WTC11 (cell line): ENCODE measurements around the gene PRRC2B. TPM values are rescaled to one million over a fixed set of nuclear protein-coding genes. Genes with fewer than 3 reads are reported as not detected.
A peak's percentile ranks its signal among the peaks of the same experiment; 100 is the strongest.

ENCODE experiments used
- ATAC-seq: fragments of 200-7000 bp; cut with Tn5 transposase; 2 replicates; pipeline ENCODE4 v1.10.0; 2021; ENCODE audit warnings: mild to moderate bottlenecking, moderate library complexity
- CTCF ChIA-PET: fragments of 300-600 bp; sonication (Branson Sonifier 250); formaldehyde crosslinking; loops from one replicate; lab custom pipeline; 2021; ENCODE audit warnings: antibody characterized with exemption; lab: Charles Lee
- POLR2A ChIA-PET: fragments of 350-600 bp; sonication (Branson Sonifier 250); formaldehyde crosslinking; loops from one replicate; lab custom pipeline; 2021; ENCODE audit warnings: antibody characterized with exemption; lab: Charles Lee
- DNase-seq: peaks from one replicate; pipeline ENCODE4 v3.0.0; 2021; ENCODE audit warnings: low spot score
- H3K27ac Mint-ChIP-seq: 2 replicates; pipeline ENCODE4 v1.8.0; 2021; ENCODE audit warnings: mixed read lengths
- H3K27me3 Mint-ChIP-seq: 2 replicates; pipeline ENCODE4 v1.8.0; 2021; ENCODE audit warnings: low read depth, mild to moderate bottlenecking, moderate library complexity, mixed read lengths
- H3K36me3 Mint-ChIP-seq: 2 replicates; pipeline ENCODE4 v1.8.0; 2021; ENCODE audit warnings: mixed read lengths
- H3K4me1 Mint-ChIP-seq: 2 replicates; pipeline ENCODE4 v1.8.0; 2022; ENCODE audit warnings: mixed read lengths
- H3K4me3 Mint-ChIP-seq: 2 replicates; pipeline ENCODE4 v1.8.0; 2021; ENCODE audit warnings: mild to moderate bottlenecking, moderate library complexity, mixed read lengths
- H3K9me3 Mint-ChIP-seq: 2 replicates; pipeline ENCODE4 v1.8.0; 2021; ENCODE audit warnings: mixed read lengths
- ARID4B ChIP-seq: sonication (generic); formaldehyde crosslinking; IDR thresholded peaks from 2 replicates; pipeline ENCODE4 v1.8.0; 2023; ENCODE audit warnings: missing genetic modification reagents, mild to moderate bottlenecking, borderline replicate concordance
- ATF3 ChIP-seq: sonication (generic); formaldehyde crosslinking; conservative IDR thresholded peaks from 2 replicates; pipeline ENCODE4 v1.8.1; 2022; ENCODE audit warnings: mild to moderate bottlenecking, missing genetic modification reagents
- CREM ChIP-seq: sonication (generic); formaldehyde crosslinking; IDR thresholded peaks from 2 replicates; pipeline ENCODE4 v1.8.1; 2022; ENCODE audit warnings: mild to moderate bottlenecking, missing genetic modification reagents, moderate library complexity
- ERG ChIP-seq: fragments of 250-450 bp; sonication (Bioruptor Pico); IDR thresholded peaks from 2 replicates; pipeline ENCODE4 v1.8.0; 2021; ENCODE audit warnings: mild to moderate bottlenecking
- HMGA2 ChIP-seq: fragments of 250-450 bp; sonication (Bioruptor Pico); IDR thresholded peaks from 2 replicates; pipeline ENCODE4 v1.4.0; 2021; ENCODE audit warnings: mild to moderate bottlenecking, moderate library complexity
- MAX ChIP-seq: sonication (generic); formaldehyde crosslinking; IDR thresholded peaks from 2 replicates; pipeline ENCODE4 v1.8.0; 2022; ENCODE audit warnings: mild to moderate bottlenecking, missing genetic modification reagents
- MYBL2 ChIP-seq: sonication (generic); formaldehyde crosslinking; IDR thresholded peaks from 2 replicates; pipeline ENCODE4 v1.8.1; 2023; ENCODE audit warnings: mild to moderate bottlenecking, moderate library complexity, missing genetic modification reagents
- NFE2L1 ChIP-seq: sonication (generic); formaldehyde crosslinking; IDR thresholded peaks from 2 replicates; pipeline ENCODE4 v1.8.1; 2023; ENCODE audit warnings: missing genetic modification reagents
- NFYB ChIP-seq: sonication (generic); formaldehyde crosslinking; conservative IDR thresholded peaks from 2 replicates; pipeline ENCODE4 v1.8.0; 2022; ENCODE audit warnings: low read depth, missing genetic modification reagents
- NR2C2 ChIP-seq: sonication (generic); formaldehyde crosslinking; IDR thresholded peaks from 2 replicates; pipeline ENCODE4 v1.8.0; 2022; ENCODE audit warnings: mild to moderate bottlenecking, missing genetic modification reagents
- NR3C1 ChIP-seq: sonication (generic); formaldehyde crosslinking; conservative IDR thresholded peaks from 2 replicates; pipeline ENCODE4 v1.8.1; 2023; ENCODE audit warnings: low read depth, mild to moderate bottlenecking, missing genetic modification reagents
- PRDM15 ChIP-seq: sonication (generic); formaldehyde crosslinking; IDR thresholded peaks from 2 replicates; pipeline ENCODE4 v1.8.0; 2022; ENCODE audit warnings: missing genetic modification reagents
- PREB ChIP-seq: sonication (generic); formaldehyde crosslinking; IDR thresholded peaks from 2 replicates; pipeline ENCODE4 v1.8.1; 2022; ENCODE audit warnings: mild to moderate bottlenecking, missing genetic modification reagents, moderate library complexity, borderline replicate concordance
- SMAD4 ChIP-seq: sonication (generic); formaldehyde crosslinking; IDR thresholded peaks from 2 replicates; pipeline ENCODE4 v1.8.0; 2022; ENCODE audit warnings: mild to moderate bottlenecking, missing genetic modification reagents
- SP1 ChIP-seq: sonication (generic); formaldehyde crosslinking; conservative IDR thresholded peaks from 2 replicates; pipeline ENCODE4 v1.8.1; 2022; ENCODE audit warnings: missing genetic modification reagents
- TCF7 ChIP-seq: sonication (generic); formaldehyde crosslinking; IDR thresholded peaks from 2 replicates; pipeline ENCODE4 v1.8.0; 2022; ENCODE audit warnings: mild to moderate bottlenecking, low read depth, missing genetic modification reagents, moderate library complexity
- TEAD1 ChIP-seq: sonication (generic); formaldehyde crosslinking; IDR thresholded peaks from 2 replicates; pipeline ENCODE4 v1.8.0; 2022; ENCODE audit warnings: mild to moderate bottlenecking, missing genetic modification reagents
- ZNF138 ChIP-seq: sonication (generic); formaldehyde crosslinking; conservative IDR thresholded peaks from 2 replicates; pipeline ENCODE4 v1.8.1; 2022; ENCODE audit warnings: mild to moderate bottlenecking, moderate library complexity, missing genetic modification reagents
- ZNF532 ChIP-seq: fragments of 250-450 bp; sonication (Bioruptor Pico); IDR thresholded peaks from 2 replicates; pipeline ENCODE4 v1.9.0; 2021; ENCODE audit warnings: mild to moderate bottlenecking, borderline replicate concordance
- total RNA-seq: library from RNA; stranded (reverse); gene quantifications from 3 replicates; pipeline ENCODE4 v1.2.3, GENCODE V29; 2021

PRRC2B gene
- total RNA-seq, 1 experiment from 2014 or later, result 272 TPM

- ChIA-PET CTCF (interaction anchor here (0.6 kb wide), 1 partner anchor 12 kb away, joined by 3 read pairs; no protein-coding TSS in a partner anchor), POLR2A (no interaction called here)
- H3K4me1 Mint-ChIP-seq, result no peaks in the 10 kb centered on the region
- H3K27me3 Mint-ChIP-seq, result no peaks in the 10 kb centered on the region
- no peaks in the 10 kb centered on the region for H3K9me3 Mint-ChIP-seq
- H3K4me3 Mint-ChIP-seq, result no peak overlapping the region
- peaks cover 81% of the 10 kb centered on the region for H3K36me3 Mint-ChIP-seq
- TF ChIP-seq ARID4B (no peak), ZNF138 (CRISPR knock-in tag) (no peak), PRDM15 (CRISPR knock-in tag) (no peak), ERG (CRISPR knock-in tag) (no peak)
- no peak for ATAC-seq
- peak overlapping the region; percentile 48; the same call in 1 of the 2 replicates for H3K27ac Mint-ChIP-seq
- DNase-seq, result no peak
Measured at GRCh38 chr9:131465401-131465800, 71.5 kb downstream of the PRRC2B start.

- DNase-seq, result no peak
- ATAC-seq, result no peak
- peaks cover 81% of the 10 kb centered on the region for H3K36me3 Mint-ChIP-seq
- H3K27me3 Mint-ChIP-seq, result no peaks in the 10 kb centered on the region
- no peaks in the 10 kb centered on the region for H3K9me3 Mint-ChIP-seq
- POLR2A ChIA-PET, result no interaction called here
- CTCF ChIA-PET, result interaction anchor here (0.5 to 1.1 kb wide), 2 partner anchors 11 to 87 kb away, joined by 3 to 4 read pairs; no protein-coding TSS in a partner anchor
- H3K27ac Mint-ChIP-seq, result peak overlapping the region; percentile 68
- H3K4me3 Mint-ChIP-seq, result no peak overlapping the region
- no peaks in the 10 kb centered on the region for H3K4me1 Mint-ChIP-seq
- no peak for TF ChIP-seq CREM (CRISPR knock-in tag)
- TF ChIP-seq ZNF532 (CRISPR knock-in tag), result no peak
- TF ChIP-seq PREB (CRISPR knock-in tag), result no peak
- TF ChIP-seq SP1 (CRISPR knock-in tag), result no peak
- no peak for TF ChIP-seq TEAD1 (CRISPR knock-in tag)
- no peak for TF ChIP-seq SMAD4 (CRISPR knock-in tag)
- TF ChIP-seq NR2C2 (CRISPR knock-in tag), result no peak
- TF ChIP-seq NFE2L1 (CRISPR knock-in tag), result no peak
- TF ChIP-seq HMGA2 (CRISPR knock-in tag), result no peak
- no peak for TF ChIP-seq ATF3
- TF ChIP-seq NFYB (CRISPR knock-in tag), result no peak
- TF ChIP-seq NR3C1 (CRISPR knock-in tag), result no peak
- TF ChIP-seq MYBL2 (CRISPR knock-in tag), result no peak
- no peak for TF ChIP-seq TCF7 (CRISPR knock-in tag)
- no peak for TF ChIP-seq MAX (CRISPR knock-in tag)
Measured at GRCh38 chr9:131467214-131467935, 73.5 kb downstream of the PRRC2B start.
